ENCODE results near the gene BORCS8. TPM values are rescaled to one million over a fixed set of nuclear protein-coding genes. Genes with fewer than 3 reads are reported as not detected.
A peak's percentile ranks its signal among the peaks of the same experiment; 100 is the strongest.

BORCS8 gene
- polyA plus RNA-seq, 2 of the 4 experiments (the other 2 are of a cell fraction), result 9.1 to 10.6 TPM

DNA sequence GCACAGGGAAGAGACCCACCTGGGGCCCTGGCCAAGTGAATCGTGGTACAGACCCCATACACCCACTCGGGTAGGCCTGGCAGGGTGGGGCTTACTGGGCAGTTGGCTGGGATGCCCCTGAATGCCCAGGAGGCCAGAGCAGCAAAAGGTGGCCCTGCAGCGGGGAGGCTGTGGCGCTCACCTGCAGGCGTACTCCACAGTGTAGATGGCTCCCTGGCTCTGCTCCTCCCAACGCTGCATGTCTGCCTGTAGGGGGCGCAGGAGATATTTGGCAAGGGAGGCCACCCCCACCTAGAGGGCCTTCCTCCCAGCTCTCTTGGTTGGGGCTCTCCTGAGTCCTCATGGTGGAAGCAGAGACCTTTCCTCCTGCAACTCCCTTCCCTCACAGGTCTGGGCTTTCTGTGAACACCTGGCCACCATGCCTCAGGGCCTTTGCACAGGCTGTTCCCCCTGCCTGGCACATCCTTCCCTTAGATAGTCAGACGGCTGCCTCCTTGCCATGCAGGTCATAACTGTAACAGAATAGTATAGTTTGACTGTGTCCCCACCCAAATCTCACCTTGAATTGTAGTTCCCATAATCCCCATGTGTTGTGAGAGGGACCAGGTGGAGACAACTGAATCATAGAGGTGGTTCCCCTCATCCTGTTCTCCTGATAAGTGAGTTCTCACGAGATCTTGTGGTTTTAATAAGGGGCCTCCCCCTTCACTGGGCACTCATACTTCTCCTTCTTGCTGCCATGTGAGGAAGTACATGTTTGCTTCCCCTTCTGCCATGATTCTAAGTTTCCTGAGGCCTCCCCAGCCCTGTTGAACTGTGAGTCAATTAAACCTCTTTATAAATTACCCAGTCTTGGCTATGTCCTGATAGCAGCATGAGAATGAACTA, 5.9 kb downstream of the BORCS8 start:
- CTCF ChIA-PET, result interaction anchor here (0.5 to 2.0 kb wide), 6 partner anchors 9 to 166 kb away, joined by 3 to 6 read pairs (median 3); no protein-coding TSS in a partner anchor
- H3K4me1 ChIP-seq, result peaks cover 10% of the 10 kb centered on the region; the same call in 2 of the 3 replicates
- FAIRE-seq (no peak), DNase-seq (ENCODE audit: low read depth in 1 of 2, low spot score in 1 of 2) (peak in 1 of 2 experiments; percentile 61), ATAC-seq (peak; percentile 89 to 98)
- no peaks in the 10 kb centered on the region for H3K9me3 ChIP-seq
- 69% methylated on average over 7 of the region's 9 CpGs for WGBS (ENCODE audit: missing lambda C conversion rate)
- H3K4me3 ChIP-seq, result no peak overlapping the region
- H3K4me2 ChIP-seq, result no peak overlapping the region
- TF ChIP-seq, protein P1, sequence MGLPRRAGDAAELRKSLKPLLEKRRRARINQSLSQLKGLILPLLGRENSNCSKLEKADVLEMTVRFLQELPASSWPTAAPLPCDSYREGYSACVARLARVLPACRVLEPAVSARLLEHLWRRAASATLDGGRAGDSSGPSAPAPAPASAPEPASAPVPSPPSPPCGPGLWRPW (IDR thresholded peaks at IDR 0.05), result no peak
- TF ChIP-seq, protein P2, sequence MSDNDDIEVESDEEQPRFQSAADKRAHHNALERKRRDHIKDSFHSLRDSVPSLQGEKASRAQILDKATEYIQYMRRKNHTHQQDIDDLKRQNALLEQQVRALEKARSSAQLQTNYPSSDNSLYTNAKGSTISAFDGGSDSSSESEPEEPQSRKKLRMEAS (IDR thresholded peaks at IDR 0.05), result no peak
- TF ChIP-seq ESRRA (IDR thresholded peaks at IDR 0.05; ENCODE audit: borderline replicate concordance, low read length), result no peak
- no peak for TF ChIP-seq ZFP36 (IDR thresholded peaks at IDR 0.05; ENCODE audit: borderline replicate concordance, partially characterized antibody)
- TF ChIP-seq GATA3 (IDR thresholded peaks at IDR 0.05; ENCODE audit: borderline replicate concordance), result no peak
- TF ChIP-seq, protein P3, sequence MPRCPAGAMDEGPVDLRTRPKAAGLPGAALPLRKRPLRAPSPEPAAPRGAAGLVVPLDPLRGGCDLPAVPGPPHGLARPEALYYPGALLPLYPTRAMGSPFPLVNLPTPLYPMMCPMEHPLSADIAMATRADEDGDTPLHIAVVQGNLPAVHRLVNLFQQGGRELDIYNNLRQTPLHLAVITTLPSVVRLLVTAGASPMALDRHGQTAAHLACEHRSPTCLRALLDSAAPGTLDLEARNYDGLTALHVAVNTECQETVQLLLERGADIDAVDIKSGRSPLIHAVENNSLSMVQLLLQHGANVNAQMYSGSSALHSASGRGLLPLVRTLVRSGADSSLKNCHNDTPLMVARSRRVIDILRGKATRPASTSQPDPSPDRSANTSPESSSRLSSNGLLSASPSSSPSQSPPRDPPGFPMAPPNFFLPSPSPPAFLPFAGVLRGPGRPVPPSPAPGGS (IDR thresholded peaks at IDR 0.05), result no peak
- TF ChIP-seq TFCP2L1 (CRISPR knock-in tag; IDR thresholded peaks at IDR 0.05), result no peak
- TF ChIP-seq TP53 (CRISPR knock-in tag; IDR thresholded peaks at IDR 0.05), result no peak
- TF ChIP-seq BHLHE40 (IDR thresholded peaks at IDR 0.05; ENCODE audit: low read depth, low read length), result no peak
- TF ChIP-seq, protein P4, sequence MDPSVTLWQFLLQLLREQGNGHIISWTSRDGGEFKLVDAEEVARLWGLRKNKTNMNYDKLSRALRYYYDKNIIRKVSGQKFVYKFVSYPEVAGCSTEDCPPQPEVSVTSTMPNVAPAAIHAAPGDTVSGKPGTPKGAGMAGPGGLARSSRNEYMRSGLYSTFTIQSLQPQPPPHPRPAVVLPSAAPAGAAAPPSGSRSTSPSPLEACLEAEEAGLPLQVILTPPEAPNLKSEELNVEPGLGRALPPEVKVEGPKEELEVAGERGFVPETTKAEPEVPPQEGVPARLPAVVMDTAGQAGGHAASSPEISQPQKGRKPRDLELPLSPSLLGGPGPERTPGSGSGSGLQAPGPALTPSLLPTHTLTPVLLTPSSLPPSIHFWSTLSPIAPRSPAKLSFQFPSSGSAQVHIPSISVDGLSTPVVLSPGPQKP (IDR thresholded peaks at IDR 0.05; ENCODE audit: low read depth, low read length), result no peak
- TF ChIP-seq MAZ (IDR thresholded peaks at IDR 0.05; ENCODE audit: borderline replicate concordance, low read depth, low read length), result no peak
- no peak for TF ChIP-seq RCOR1 (IDR thresholded peaks at IDR 0.05; ENCODE audit: low read depth, low read length)
- no peak for TF ChIP-seq KDM5A (IDR thresholded peaks at IDR 0.05)
- TF ChIP-seq, protein P5, sequence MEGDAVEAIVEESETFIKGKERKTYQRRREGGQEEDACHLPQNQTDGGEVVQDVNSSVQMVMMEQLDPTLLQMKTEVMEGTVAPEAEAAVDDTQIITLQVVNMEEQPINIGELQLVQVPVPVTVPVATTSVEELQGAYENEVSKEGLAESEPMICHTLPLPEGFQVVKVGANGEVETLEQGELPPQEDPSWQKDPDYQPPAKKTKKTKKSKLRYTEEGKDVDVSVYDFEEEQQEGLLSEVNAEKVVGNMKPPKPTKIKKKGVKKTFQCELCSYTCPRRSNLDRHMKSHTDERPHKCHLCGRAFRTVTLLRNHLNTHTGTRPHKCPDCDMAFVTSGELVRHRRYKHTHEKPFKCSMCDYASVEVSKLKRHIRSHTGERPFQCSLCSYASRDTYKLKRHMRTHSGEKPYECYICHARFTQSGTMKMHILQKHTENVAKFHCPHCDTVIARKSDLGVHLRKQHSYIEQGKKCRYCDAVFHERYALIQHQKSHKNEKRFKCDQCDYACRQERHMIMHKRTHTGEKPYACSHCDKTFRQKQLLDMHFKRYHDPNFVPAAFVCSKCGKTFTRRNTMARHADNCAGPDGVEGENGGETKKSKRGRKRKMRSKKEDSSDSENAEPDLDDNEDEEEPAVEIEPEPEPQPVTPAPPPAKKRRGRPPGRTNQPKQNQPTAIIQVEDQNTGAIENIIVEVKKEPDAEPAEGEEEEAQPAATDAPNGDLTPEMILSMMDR (IDR thresholded peaks at IDR 0.05), result peak; percentile 46
- no peak for TF ChIP-seq PHF8 (IDR thresholded peaks at IDR 0.05; ENCODE audit: borderline replicate concordance, low read depth)
- peak in 1 of 2 experiments; percentile 51; a peak in 2 of 5 replicates for TF ChIP-seq RAD21 (conservative IDR thresholded peaks at IDR 0.05 in 1 of 2, IDR thresholded peaks at IDR 0.05 in 1 of 2)
- H3K27ac ChIP-seq, result no peak overlapping the region
- POLR2A ChIA-PET, result no interaction called here

DNA sequence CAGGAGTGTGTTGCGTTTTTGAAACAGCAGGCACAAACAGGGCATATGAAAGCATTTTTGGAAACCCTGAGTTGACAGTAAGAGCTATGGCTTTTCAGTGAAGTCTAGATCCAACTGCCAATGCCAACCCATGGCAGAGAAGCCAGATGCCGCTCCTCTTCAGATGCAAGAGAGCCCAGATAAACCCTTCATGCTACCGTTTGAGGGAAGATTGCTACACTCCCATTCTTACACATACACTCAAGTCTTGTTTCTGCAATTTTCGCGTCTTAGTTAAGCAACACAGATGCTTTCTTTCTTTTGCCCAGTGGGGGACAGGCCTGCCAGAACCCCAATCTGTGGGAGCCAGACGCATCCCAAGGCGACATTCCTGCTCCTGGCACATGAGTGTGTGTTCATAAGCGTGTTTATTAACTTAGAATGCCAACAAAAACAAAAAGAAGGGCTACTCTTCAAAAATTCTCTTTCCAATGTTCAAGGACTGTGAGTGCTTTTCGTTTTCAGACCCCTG, 10.4 kb downstream of the BORCS8 start:
- no peak overlapping the region for H3K4me3 ChIP-seq
- CTCF ChIA-PET, result interaction anchor here (0.6 kb wide), 1 partner anchor 734 kb away, joined by 3 read pairs; no protein-coding TSS in a partner anchor
- no peak for TF ChIP-seq CBX2 (IDR thresholded peaks at IDR 0.05; ENCODE audit: borderline replicate concordance, low read depth)
- TF ChIP-seq KDM1A (IDR thresholded peaks at IDR 0.05; ENCODE audit: low read depth), result no peak
- TF ChIP-seq RFX5 (IDR thresholded peaks at IDR 0.05), result no peak
- no peak for TF ChIP-seq CEBPB (IDR thresholded peaks at IDR 0.05)
- no peak for TF ChIP-seq GATA3 (IDR thresholded peaks at IDR 0.05; ENCODE audit: borderline replicate concordance)
- TF ChIP-seq FOXS1 (CRISPR knock-in tag; IDR thresholded peaks at IDR 0.05), result no peak
- no peak for TF ChIP-seq EHMT2 (IDR thresholded peaks at IDR 0.05; ENCODE audit: low read depth)
- TF ChIP-seq HDAC2 (IDR thresholded peaks at IDR 0.05), result no peak
- TF ChIP-seq JUN (IDR thresholded peaks at IDR 0.05), result no peak
- TF ChIP-seq FOSB (CRISPR knock-in tag; IDR thresholded peaks at IDR 0.05), result no peak
- no peak for TF ChIP-seq CHD4 (IDR thresholded peaks at IDR 0.05; ENCODE audit: borderline replicate concordance)
- TF ChIP-seq, protein P6, sequence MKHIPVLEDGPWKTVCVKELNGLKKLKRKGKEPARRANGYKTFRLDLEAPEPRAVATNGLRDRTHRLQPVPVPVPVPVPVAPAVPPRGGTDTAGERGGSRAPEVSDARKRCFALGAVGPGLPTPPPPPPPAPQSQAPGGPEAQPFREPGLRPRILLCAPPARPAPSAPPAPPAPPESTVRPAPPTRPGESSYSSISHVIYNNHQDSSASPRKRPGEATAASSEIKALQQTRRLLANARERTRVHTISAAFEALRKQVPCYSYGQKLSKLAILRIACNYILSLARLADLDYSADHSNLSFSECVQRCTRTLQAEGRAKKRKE (CRISPR knock-in tag; IDR thresholded peaks at IDR 0.05; ENCODE audit: low read depth), result no peak
- TF ChIP-seq MYC (IDR thresholded peaks at IDR 0.05; ENCODE audit: borderline replicate concordance, low read length), result no peak
- no peak for TF ChIP-seq MAFK (IDR thresholded peaks at IDR 0.05; ENCODE audit: partially characterized antibody)
- no peak overlapping the region for H3K4me2 ChIP-seq
- 91% methylated on average over 9 of the region's 9 CpGs for WGBS (ENCODE audit: missing lambda C conversion rate)
- ATAC-seq, result no peak
- DNase-seq (ENCODE audit: low read depth in 1 of 2, low spot score in 1 of 2), result no peak
- no peaks in the 10 kb centered on the region for H3K4me1 ChIP-seq
- no peak for FAIRE-seq
- H3K27ac ChIP-seq, result no peak overlapping the region
- POLR2A ChIA-PET, result no interaction called here
- no peaks in the 10 kb centered on the region for H3K9me3 ChIP-seq

Measured in A549 (cell line).